Measurements from ENCODE around the gene CDYL. TPM values are rescaled to one million over a fixed set of nuclear protein-coding genes. Genes with fewer than 3 reads are reported as not detected.

Gene CDYL
- polyA plus RNA-seq, 4 donors: 6.2 to 15.4 (median 7.4) TPM

DNA sequence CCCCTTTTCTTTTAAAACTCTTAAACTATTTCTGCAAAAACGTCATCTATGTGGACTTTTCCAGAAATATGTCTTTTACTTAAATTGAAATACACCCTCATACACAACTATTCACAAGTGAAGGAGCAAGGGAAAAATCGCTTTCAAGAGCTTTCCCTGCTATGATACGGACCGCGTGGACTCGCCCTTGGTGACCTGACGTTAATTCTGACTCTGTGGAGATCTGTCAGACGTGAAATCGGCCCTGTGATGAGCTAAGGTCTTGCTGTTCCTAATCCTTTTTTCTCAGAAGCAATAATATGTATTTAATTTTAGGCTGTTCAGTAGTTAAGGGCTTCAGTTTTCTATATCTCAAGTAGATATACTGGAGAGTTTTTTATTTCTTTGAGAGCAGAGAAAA, 114.0 kb downstream of the CDYL start:
- peaks cover 0 to 2% of the 10 kb centered on the region in 2 donors for H3K9me3 ChIP-seq (ENCODE audit: control insufficient read depth in 2 of 2, insufficient read depth in 1 of 2, low read depth in 1 of 2, low read length in 1 of 2)
- WGBS, 3 donors: 89 to 96% (median 93%) methylated on average over 9 of the region's 9 CpGs
- no peak overlapping the region for H3K27ac ChIP-seq (ENCODE audit: low read depth in 1 of 3, low read length in 2 of 3)
- peaks cover 4 to 26% (median 5%) of the 10 kb centered on the region in 3 donors for H3K36me3 ChIP-seq (ENCODE audit: control insufficient read depth in 3 of 3, insufficient read depth in 2 of 3, low read depth in 1 of 3, low read length in 3 of 3)
- H3K4me3 ChIP-seq (ENCODE audit: low read depth in 1 of 3, low read length in 3 of 3): no peak overlapping the region
- H3K27me3 ChIP-seq (ENCODE audit: control insufficient read depth in 3 of 3, insufficient read depth in 3 of 3, low read length in 3 of 3): no peaks in the 10 kb centered on the region
- FAIRE-seq (no peak), DNase-seq (no peak)
- no peaks in the 10 kb centered on the region for H3K4me1 ChIP-seq (ENCODE audit: control insufficient read depth in 3 of 3, insufficient read depth in 2 of 3, low read depth in 1 of 3, low read length in 2 of 3)

DNA sequence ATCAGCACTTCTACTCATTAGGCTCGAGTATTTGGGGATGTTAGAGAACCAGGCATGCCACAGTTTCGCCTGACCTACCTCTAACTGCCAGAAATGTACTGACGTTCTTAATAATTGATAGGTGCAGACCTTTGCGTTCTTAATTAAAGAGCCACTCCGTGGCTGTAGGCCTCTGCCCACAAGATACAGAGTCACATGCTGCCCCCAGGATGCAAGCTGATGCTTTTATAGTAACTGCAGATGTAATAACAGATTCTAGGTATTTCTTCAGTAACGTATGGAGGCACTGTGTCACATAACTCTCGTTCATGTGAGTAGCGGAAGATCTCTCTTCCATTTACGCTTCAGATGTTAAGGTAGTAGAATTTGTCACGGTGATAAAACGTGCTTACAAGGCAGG, 114.4 kb downstream of the CDYL start:
- no peak overlapping the region for H3K27ac ChIP-seq (ENCODE audit: low read depth in 1 of 3, low read length in 2 of 3)
- H3K4me1 ChIP-seq (ENCODE audit: control insufficient read depth in 3 of 3, insufficient read depth in 2 of 3, low read depth in 1 of 3, low read length in 2 of 3): no peaks in the 10 kb centered on the region
- H3K27me3 ChIP-seq (ENCODE audit: control insufficient read depth in 3 of 3, insufficient read depth in 3 of 3, low read length in 3 of 3): no peaks in the 10 kb centered on the region
- no peaks in the 10 kb centered on the region for H3K9me3 ChIP-seq (ENCODE audit: control insufficient read depth in 2 of 2, insufficient read depth in 1 of 2, low read depth in 1 of 2, low read length in 1 of 2)
- peaks cover 4 to 28% (median 5%) of the 10 kb centered on the region in 3 donors for H3K36me3 ChIP-seq (ENCODE audit: control insufficient read depth in 3 of 3, insufficient read depth in 2 of 3, low read depth in 1 of 3, low read length in 3 of 3)
- DNase-seq (no peak), FAIRE-seq (no peak)
- 92 to 96% (median 94%) methylated on average over 11 of the region's 11 CpGs for WGBS, 3 donors
- H3K4me3 ChIP-seq (ENCODE audit: low read depth in 1 of 3, low read length in 3 of 3): no peak overlapping the region

DNA sequence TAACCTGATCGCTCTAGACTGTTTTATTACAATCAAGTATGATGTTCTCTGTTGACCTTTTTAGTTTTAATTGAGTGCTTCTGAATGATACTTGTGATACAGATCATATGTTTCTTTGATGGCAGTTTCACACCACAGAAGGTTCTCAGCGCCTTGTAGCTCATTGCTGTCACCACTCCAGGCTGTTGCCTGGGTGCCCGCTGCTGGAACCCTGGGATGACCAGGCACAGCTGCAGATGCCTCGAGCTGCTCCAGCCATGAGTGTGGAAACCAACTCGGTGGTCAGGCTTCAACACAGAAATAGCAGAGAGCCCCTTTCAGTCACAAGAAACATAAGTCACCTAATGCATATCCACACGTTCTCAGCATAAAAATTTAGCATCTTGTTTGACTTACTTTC, 114.9 kb downstream of the CDYL start:
- Histone ChIP-seq H3K4me1 (ENCODE audit: control insufficient read depth in 3 of 3, insufficient read depth in 2 of 3, low read depth in 1 of 3, low read length in 2 of 3) (no peaks in the 10 kb centered on the region), H3K4me3 (ENCODE audit: low read depth in 1 of 3, low read length in 3 of 3) (no peak overlapping the region), H3K9me3 (ENCODE audit: control insufficient read depth in 2 of 2, insufficient read depth in 1 of 2, low read depth in 1 of 2, low read length in 1 of 2) (no peaks in the 10 kb centered on the region), H3K27ac (ENCODE audit: low read depth in 1 of 3, low read length in 2 of 3) (no peak overlapping the region), H3K36me3 (ENCODE audit: control insufficient read depth in 3 of 3, insufficient read depth in 2 of 3, low read depth in 1 of 3, low read length in 3 of 3) (peaks cover 4 to 32% (median 5%) of the 10 kb centered on the region in 3 donors), H3K27me3 (ENCODE audit: control insufficient read depth in 3 of 3, insufficient read depth in 3 of 3, low read length in 3 of 3) (no peaks in the 10 kb centered on the region)
- DNase-seq (no peak), FAIRE-seq (no peak)
- 93 to 97% (median 94%) methylated on average over 6 of the region's 6 CpGs for WGBS, 3 donors

DNA sequence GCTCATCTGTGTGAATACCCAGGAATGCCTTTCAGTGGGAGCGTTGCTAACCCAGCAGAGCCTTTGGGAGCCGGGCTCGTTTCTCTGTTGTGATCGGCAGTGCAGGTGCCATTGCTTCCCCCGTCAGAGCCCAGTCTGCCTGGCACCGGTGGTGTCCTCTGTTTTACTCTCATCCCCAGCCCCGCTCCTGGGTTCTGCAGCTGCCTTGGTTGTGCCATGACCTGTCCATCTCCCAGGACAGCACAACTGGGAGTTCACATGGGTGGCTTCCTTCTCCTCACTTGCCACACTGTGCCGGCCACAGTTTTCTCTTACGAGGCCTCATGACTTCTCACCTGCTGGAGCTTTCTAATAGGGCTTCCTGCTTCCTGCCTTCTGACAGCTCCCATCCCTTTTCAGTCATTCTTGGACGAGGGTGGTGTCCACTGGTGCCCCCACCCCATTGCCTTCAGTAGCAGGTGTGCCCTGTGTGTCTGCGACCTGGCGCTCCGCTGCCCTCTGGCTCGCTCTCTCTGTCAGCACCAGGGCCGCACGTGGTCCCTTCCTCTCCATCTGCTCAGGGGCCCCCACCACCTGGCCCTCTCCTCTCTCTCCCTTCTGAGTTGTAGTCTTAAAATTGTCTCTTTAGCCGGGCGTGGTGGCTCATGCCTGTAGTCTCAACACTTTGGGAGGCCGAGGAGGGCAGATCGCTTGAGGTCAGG, 116.7 kb downstream of the CDYL start:
- H3K27ac ChIP-seq (ENCODE audit: low read depth in 1 of 3, low read length in 2 of 3): no peak overlapping the region
- no peaks in the 10 kb centered on the region for H3K9me3 ChIP-seq (ENCODE audit: control insufficient read depth in 2 of 2, insufficient read depth in 1 of 2, low read depth in 1 of 2, low read length in 1 of 2)
- H3K27me3 ChIP-seq (ENCODE audit: control insufficient read depth in 3 of 3, insufficient read depth in 3 of 3, low read length in 3 of 3): no peaks in the 10 kb centered on the region
- H3K4me3 ChIP-seq (ENCODE audit: low read depth in 1 of 3, low read length in 3 of 3): no peak overlapping the region
- DNase-seq: no peak
- no peak for FAIRE-seq
- 94 to 97% (median 95%) methylated on average over 20 of the region's 20 CpGs for WGBS, 3 donors
- peaks cover 4 to 37% (median 5%) of the 10 kb centered on the region in 3 donors for H3K36me3 ChIP-seq (ENCODE audit: control insufficient read depth in 3 of 3, insufficient read depth in 2 of 3, low read depth in 1 of 3, low read length in 3 of 3)
- H3K4me1 ChIP-seq (ENCODE audit: control insufficient read depth in 3 of 3, insufficient read depth in 2 of 3, low read depth in 1 of 3, low read length in 2 of 3): no peaks in the 10 kb centered on the region

- DNase-seq: no peak
- peaks cover 4 to 44% (median 5%) of the 10 kb centered on the region in 3 donors for H3K36me3 ChIP-seq (ENCODE audit: control insufficient read depth in 3 of 3, insufficient read depth in 2 of 3, low read depth in 1 of 3, low read length in 3 of 3)
- H3K4me3 ChIP-seq (ENCODE audit: low read depth in 1 of 3, low read length in 3 of 3): no peak overlapping the region
- no peak overlapping the region for H3K27ac ChIP-seq (ENCODE audit: low read depth in 1 of 3, low read length in 2 of 3)
- peaks cover 0 to 3% of the 10 kb centered on the region in 2 donors for H3K9me3 ChIP-seq (ENCODE audit: control insufficient read depth in 2 of 2, insufficient read depth in 1 of 2, low read depth in 1 of 2, low read length in 1 of 2)
- FAIRE-seq: no peak
- 95 to 98% (median 97%) methylated on average over 9 of the region's 9 CpGs for WGBS, 3 donors
- H3K4me1 ChIP-seq (ENCODE audit: control insufficient read depth in 3 of 3, insufficient read depth in 2 of 3, low read depth in 1 of 3, low read length in 2 of 3): no peaks in the 10 kb centered on the region
- H3K27me3 ChIP-seq (ENCODE audit: control insufficient read depth in 3 of 3, insufficient read depth in 3 of 3, low read length in 3 of 3): no peaks in the 10 kb centered on the region
Measured at GRCh38 chr6:4894049-4894448, 117.8 kb downstream of the CDYL start.

DNA sequence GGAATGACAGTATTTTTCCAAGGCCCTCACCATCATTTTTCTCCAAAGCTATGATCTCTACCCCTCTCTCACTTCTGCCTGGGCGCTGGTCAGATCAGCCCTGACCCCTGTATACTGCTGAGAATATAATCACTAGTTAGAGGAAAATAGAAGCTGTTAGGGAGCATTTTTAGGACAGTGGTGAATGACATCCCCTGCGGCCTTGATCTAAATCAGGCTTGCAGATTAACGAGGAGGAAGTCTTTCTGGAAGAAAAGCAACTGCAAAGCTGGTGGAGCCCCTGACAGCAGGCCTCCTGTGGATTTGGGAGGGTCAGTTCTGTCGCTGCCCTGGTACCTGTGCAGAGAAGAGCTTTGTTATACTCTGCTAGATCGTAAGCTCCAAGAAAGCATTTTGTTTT, 119.8 kb downstream of the CDYL start:
- Histone ChIP-seq H3K36me3 (ENCODE audit: control insufficient read depth in 3 of 3, insufficient read depth in 2 of 3, low read depth in 1 of 3, low read length in 3 of 3) (peaks cover 4 to 44% (median 7%) of the 10 kb centered on the region in 3 donors), H3K27ac (ENCODE audit: low read depth in 1 of 3, low read length in 2 of 3) (no peak overlapping the region), H3K4me3 (ENCODE audit: low read depth in 1 of 3, low read length in 3 of 3) (no peak overlapping the region), H3K27me3 (ENCODE audit: control insufficient read depth in 3 of 3, insufficient read depth in 3 of 3, low read length in 3 of 3) (no peaks in the 10 kb centered on the region), H3K9me3 (ENCODE audit: control insufficient read depth in 2 of 2, insufficient read depth in 1 of 2, low read depth in 1 of 2, low read length in 1 of 2) (peaks cover 0 to 10% of the 10 kb centered on the region in 2 donors), H3K4me1 (ENCODE audit: control insufficient read depth in 3 of 3, insufficient read depth in 2 of 3, low read depth in 1 of 3, low read length in 2 of 3) (no peaks in the 10 kb centered on the region)
- no peak for DNase-seq
- FAIRE-seq: no peak
- WGBS, 3 donors: 87 to 93% (median 89%) methylated on average over 5 of the region's 5 CpGs

- Histone ChIP-seq H3K27me3 (ENCODE audit: control insufficient read depth in 3 of 3, insufficient read depth in 3 of 3, low read length in 3 of 3) (no peaks in the 10 kb centered on the region), H3K9me3 (ENCODE audit: control insufficient read depth in 2 of 2, insufficient read depth in 1 of 2, low read depth in 1 of 2, low read length in 1 of 2) (peaks cover 0 to 10% of the 10 kb centered on the region in 2 donors), H3K36me3 (ENCODE audit: control insufficient read depth in 3 of 3, insufficient read depth in 2 of 3, low read depth in 1 of 3, low read length in 3 of 3) (peaks cover 4 to 44% (median 7%) of the 10 kb centered on the region in 3 donors), H3K27ac (ENCODE audit: low read depth in 1 of 3, low read length in 2 of 3) (no peak overlapping the region), H3K4me1 (ENCODE audit: control insufficient read depth in 3 of 3, insufficient read depth in 2 of 3, low read depth in 1 of 3, low read length in 2 of 3) (no peaks in the 10 kb centered on the region), H3K4me3 (ENCODE audit: low read depth in 1 of 3, low read length in 3 of 3) (no peak overlapping the region)
- 96 to 98% (median 98%) methylated on average over 8 of the region's 8 CpGs for WGBS, 3 donors
- DNase-seq (no peak), FAIRE-seq (no peak)
Measured at GRCh38 chr6:4896401-4896800, 120.2 kb downstream of the CDYL start.

GRCh38 chr6:4899249-4900034, 123.2 kb downstream of the CDYL start:
- Histone ChIP-seq H3K4me1 (ENCODE audit: control insufficient read depth in 3 of 3, insufficient read depth in 2 of 3, low read depth in 1 of 3, low read length in 2 of 3) (peaks cover 0 to 7% (median 0%) of the 10 kb centered on the region in 3 donors), H3K9me3 (ENCODE audit: control insufficient read depth in 2 of 2, insufficient read depth in 1 of 2, low read depth in 1 of 2, low read length in 1 of 2) (peaks cover 0 to 10% of the 10 kb centered on the region in 2 donors), H3K4me3 (ENCODE audit: low read depth in 1 of 3, low read length in 3 of 3) (no peak overlapping the region), H3K27me3 (ENCODE audit: control insufficient read depth in 3 of 3, insufficient read depth in 3 of 3, low read length in 3 of 3) (no peaks in the 10 kb centered on the region), H3K36me3 (ENCODE audit: control insufficient read depth in 3 of 3, insufficient read depth in 2 of 3, low read depth in 1 of 3, low read length in 3 of 3) (peaks cover 0 to 28% (median 2%) of the 10 kb centered on the region in 3 donors), H3K27ac (ENCODE audit: low read depth in 1 of 3, low read length in 2 of 3) (no peak overlapping the region)
- FAIRE-seq: no peak
- no peak for DNase-seq
- WGBS, 3 donors: 89 to 97% (median 95%) methylated on average over 11 of the region's 11 CpGs
